NB4 (cell line): Measurements from ENCODE around the gene SIRT1.

Experiments used
- MYC ChIP-seq: IDR thresholded peaks from 2 replicates; pipeline ENCODE4 v1.6.1; 2011; ENCODE audit warnings: low read depth, low read length
- POLR2A ChIP-seq: IDR thresholded peaks from 2 replicates; pipeline ENCODE4 v1.6.1; 2011; ENCODE audit warnings: mild to moderate bottlenecking; ENCODE audit not compliant: insufficient read length; ENCODE audit errors: extremely low read depth
- TF ChIP-seq, protein P1 (sequence below): IDR thresholded peaks from one replicate; pipeline ENCODE4 v1.5.1; 2012; ENCODE audit warnings: low read depth, low read length
- TF ChIP-seq, protein P2 (sequence below): IDR thresholded peaks from 2 replicates; pipeline ENCODE4 v1.6.1; 2011; ENCODE audit warnings: low read depth, low read length

DNA sequence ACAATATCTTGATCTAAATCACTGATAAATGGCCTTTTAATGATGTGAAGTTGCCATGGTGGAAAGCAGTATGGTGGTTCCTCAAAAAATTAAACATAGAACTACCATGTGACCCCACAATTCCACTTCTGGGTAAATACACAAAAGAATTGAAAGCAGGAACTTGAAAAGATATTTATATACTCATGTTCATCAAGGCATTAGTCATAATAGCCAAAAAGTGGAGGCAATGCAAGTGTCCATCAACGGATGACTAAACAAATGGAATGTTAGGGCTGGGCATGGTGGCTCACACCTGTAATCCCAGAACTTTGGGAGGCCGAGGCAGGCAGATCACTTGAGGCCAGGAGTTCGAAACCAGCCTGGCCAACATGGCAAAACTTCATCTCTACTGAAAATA, 44.5 kb upstream of the SIRT1 start:
- TF ChIP-seq, protein P1, sequence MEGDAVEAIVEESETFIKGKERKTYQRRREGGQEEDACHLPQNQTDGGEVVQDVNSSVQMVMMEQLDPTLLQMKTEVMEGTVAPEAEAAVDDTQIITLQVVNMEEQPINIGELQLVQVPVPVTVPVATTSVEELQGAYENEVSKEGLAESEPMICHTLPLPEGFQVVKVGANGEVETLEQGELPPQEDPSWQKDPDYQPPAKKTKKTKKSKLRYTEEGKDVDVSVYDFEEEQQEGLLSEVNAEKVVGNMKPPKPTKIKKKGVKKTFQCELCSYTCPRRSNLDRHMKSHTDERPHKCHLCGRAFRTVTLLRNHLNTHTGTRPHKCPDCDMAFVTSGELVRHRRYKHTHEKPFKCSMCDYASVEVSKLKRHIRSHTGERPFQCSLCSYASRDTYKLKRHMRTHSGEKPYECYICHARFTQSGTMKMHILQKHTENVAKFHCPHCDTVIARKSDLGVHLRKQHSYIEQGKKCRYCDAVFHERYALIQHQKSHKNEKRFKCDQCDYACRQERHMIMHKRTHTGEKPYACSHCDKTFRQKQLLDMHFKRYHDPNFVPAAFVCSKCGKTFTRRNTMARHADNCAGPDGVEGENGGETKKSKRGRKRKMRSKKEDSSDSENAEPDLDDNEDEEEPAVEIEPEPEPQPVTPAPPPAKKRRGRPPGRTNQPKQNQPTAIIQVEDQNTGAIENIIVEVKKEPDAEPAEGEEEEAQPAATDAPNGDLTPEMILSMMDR: no peak
- TF ChIP-seq POLR2A (no peak), MYC (no peak)
- TF ChIP-seq, protein P2, sequence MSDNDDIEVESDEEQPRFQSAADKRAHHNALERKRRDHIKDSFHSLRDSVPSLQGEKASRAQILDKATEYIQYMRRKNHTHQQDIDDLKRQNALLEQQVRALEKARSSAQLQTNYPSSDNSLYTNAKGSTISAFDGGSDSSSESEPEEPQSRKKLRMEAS: no peak
